Endodermal cell (in vitro differentiated cells): ENCODE results near the gene SHKBP1. TPM values are rescaled to one million over a fixed set of nuclear protein-coding genes. Genes with fewer than 3 reads are reported as not detected.

Experiments
- DNase-seq: peaks from one replicate; pipeline ENCODE4 v3.0.0-alpha.2; 2017
- H3K27ac ChIP-seq: 2 replicates; pipeline ENCODE4 v1.5.1; 2013; ENCODE audit warnings: mild to moderate bottlenecking, low read depth, low read length, moderate library complexity
- H3K27me3 ChIP-seq: 2 replicates; pipeline ENCODE4 v1.6.1; 2013; ENCODE audit warnings: mild to moderate bottlenecking, low read length, moderate library complexity; ENCODE audit not compliant: insufficient read depth, control insufficient read depth, poor library complexity, severe bottlenecking
- H3K36me3 ChIP-seq: 2 replicates; pipeline ENCODE4 v1.7.0; 2013; ENCODE audit warnings: mild to moderate bottlenecking, low read length, moderate library complexity; ENCODE audit not compliant: control insufficient read depth, insufficient read depth
- H3K4me1 ChIP-seq: one replicate; pipeline ENCODE4 v1.7.0; 2013; ENCODE audit warnings: low read length; ENCODE audit not compliant: control insufficient read depth, insufficient read depth
- H3K4me3 ChIP-seq: 2 replicates; pipeline ENCODE4 v1.5.1; 2013; ENCODE audit warnings: mild to moderate bottlenecking, low read length, moderate library complexity
- H3K9ac ChIP-seq: 2 replicates; pipeline ENCODE4 v1.6.1; 2013; ENCODE audit warnings: mild to moderate bottlenecking, low read length, moderate library complexity; ENCODE audit not compliant: poor library complexity, severe bottlenecking; ENCODE audit errors: extremely low read depth
- H3K9me3 ChIP-seq: 2 replicates; pipeline ENCODE4 v1.6.1; 2013; ENCODE audit warnings: mild to moderate bottlenecking, low read length, moderate library complexity; ENCODE audit not compliant: control insufficient read depth
- H3K27ac Mint-ChIP-seq: 2 replicates; pipeline ENCODE4 v1.8.0; 2020; ENCODE audit warnings: mixed read lengths
- H3K27me3 Mint-ChIP-seq: 2 replicates; pipeline ENCODE4 v1.8.0; 2021; ENCODE audit warnings: mild to moderate bottlenecking, mixed read lengths; ENCODE audit not compliant: insufficient read depth
- H3K36me3 Mint-ChIP-seq: 2 replicates; pipeline ENCODE4 v1.8.0; 2020; ENCODE audit warnings: low read depth, mixed read lengths
- H3K4me1 Mint-ChIP-seq: 2 replicates; pipeline ENCODE4 v1.8.0; 2020; ENCODE audit warnings: mixed read lengths
- H3K4me3 Mint-ChIP-seq: 2 replicates; pipeline ENCODE4 v1.8.0; 2020; ENCODE audit warnings: mild to moderate bottlenecking, moderate library complexity, mixed read lengths
- H3K9me3 Mint-ChIP-seq: 2 replicates; pipeline ENCODE4 v1.8.0; 2020; ENCODE audit warnings: mild to moderate bottlenecking, mixed read lengths
- CTCF ChIP-seq: fragments of 200-600 bp; sonication (generic); conservative IDR thresholded peaks from 2 replicates; pipeline ENCODE4 v1.5.0; 2021; ENCODE audit warnings: antibody characterized with exemption, mild to moderate bottlenecking
- WGBS, 2 experiments: methylation state at CpG; one replicate each; pipeline versions ENCODE4 v1.1.5 to v1.1.7; 2013; ENCODE audit warnings: missing lambda C conversion rate in 2 of 2, mixed read lengths in 1 of 2; ENCODE audit not compliant: insufficient coverage in 1 of 2, insufficient read length in 1 of 2; 5-methylcytosine and 5-hydroxymethylcytosine counted together
- total RNA-seq, 2 donors: library from RNA; stranded (reverse); fragmentation: NEBNext Ultra II Directional in 1 of 2; extraction: Animal tissue kit (Norgen Biotek cat#: 25700) in 1 of 2; gene quantifications; 2 replicates in 1 of 2; 3 replicates in 1 of 2; pipeline ENCODE4 v1.2.1, GENCODE V29; 2021

Gene SHKBP1
- total RNA-seq, 2 donors from 2014 or later: 110 TPM

GRCh38 chr19:40565355-40565754, 11.3 kb upstream of the SHKBP1 start:
- WGBS, 2 experiments: 60 to 87% methylated on average over 1 to 7 of the region's 7 CpGs
- Mint-ChIP-seq H3K27ac (no peak overlapping the region), H3K4me3 (no peak overlapping the region), H3K4me1 (peaks cover 4% of the 10 kb centered on the region), H3K9me3 (no peaks in the 10 kb centered on the region), H3K36me3 (no peaks in the 10 kb centered on the region), H3K27me3 (peaks cover 94% of the 10 kb centered on the region)
- Histone ChIP-seq H3K9me3 (no peaks in the 10 kb centered on the region), H3K27ac (no peak overlapping the region), H3K36me3 (no peaks in the 10 kb centered on the region), H3K27me3 (peaks cover 80% of the 10 kb centered on the region), H3K4me1 (no peaks in the 10 kb centered on the region), H3K4me3 (no peak overlapping the region), H3K9ac (no peak overlapping the region)
- TF ChIP-seq CTCF: no peak
- DNase-seq: no peak

- no peak overlapping the region for H3K27ac Mint-ChIP-seq
- peaks cover 5% of the 10 kb centered on the region for H3K4me1 Mint-ChIP-seq
- no peak for TF ChIP-seq CTCF
- no peak for DNase-seq
- WGBS, 2 experiments: 89 to 100% methylated on average over 1 to 14 of the region's 14 CpGs
- Histone ChIP-seq H3K36me3 (no peaks in the 10 kb centered on the region), H3K27ac (no peak overlapping the region), H3K27me3 (peaks cover 75% of the 10 kb centered on the region), H3K9me3 (no peaks in the 10 kb centered on the region), H3K4me1 (no peaks in the 10 kb centered on the region), H3K4me3 (no peak overlapping the region), H3K9ac (no peak overlapping the region)
- H3K9me3 Mint-ChIP-seq: peaks cover 2% of the 10 kb centered on the region
- H3K36me3 Mint-ChIP-seq: no peaks in the 10 kb centered on the region
- H3K27me3 Mint-ChIP-seq: peaks cover 89% of the 10 kb centered on the region
- no peak overlapping the region for H3K4me3 Mint-ChIP-seq
Observed at GRCh38 chr19:40565910-40566495, 10.7 kb upstream of the SHKBP1 start.

GRCh38 chr19:40567040-40567749, 9.5 kb upstream of the SHKBP1 start:
- Histone ChIP-seq H3K36me3 (no peaks in the 10 kb centered on the region), H3K4me3 (no peak overlapping the region), H3K9me3 (no peaks in the 10 kb centered on the region), H3K27ac (no peak overlapping the region), H3K4me1 (no peaks in the 10 kb centered on the region), H3K9ac (no peak overlapping the region), H3K27me3 (peaks cover 75% of the 10 kb centered on the region)
- peaks cover 5% of the 10 kb centered on the region for H3K4me1 Mint-ChIP-seq
- no peak overlapping the region for H3K27ac Mint-ChIP-seq
- DNase-seq: no peak
- H3K27me3 Mint-ChIP-seq: peaks cover 84% of the 10 kb centered on the region
- 41 to 57% methylated on average over 8 to 19 of the region's 20 CpGs for WGBS, 2 experiments
- H3K9me3 Mint-ChIP-seq: peaks cover 3% of the 10 kb centered on the region
- TF ChIP-seq CTCF: no peak
- H3K36me3 Mint-ChIP-seq: no peaks in the 10 kb centered on the region
- no peak overlapping the region for H3K4me3 Mint-ChIP-seq
